IMR-90 (cell line): ENCODE results near the gene PCDHA1. TPM values are rescaled to one million over a fixed set of nuclear protein-coding genes. Genes with fewer than 3 reads are reported as not detected.

ENCODE experiments used
- ATAC-seq: fragments of 200-7000 bp; cut with Tn5 transposase; 2 replicates; pipeline ENCODE4 v1.9.1; 2020; ENCODE audit warnings: low read depth, mild to moderate bottlenecking, moderate library complexity
- BruUV-seq: library from RNA; stranded (reverse); fragments of 400-500 nt; replicated peaks from 2 replicates; lab custom pipeline; 2021; lab: Mats Ljungman, UMichigan
- CTCF ChIA-PET: fragments of 300-600 bp; formaldehyde crosslinking; extraction: SDS; loops from one replicate; lab custom pipeline; 2021; ENCODE audit warnings: antibody characterized with exemption; lab: Yijun Ruan, JAX
- POLR2A ChIA-PET: fragments of 300-600 bp; sonication (Branson Sonifier 250); formaldehyde crosslinking; loops from one replicate; lab custom pipeline; 2022; ENCODE audit warnings: antibody characterized with exemption; ENCODE audit not compliant: unreplicated experiment; lab: Charles Lee
- DNase-seq: peaks from one replicate; pipeline ENCODE4 v3.0.0; 2013
- H2AFZ ChIP-seq: replicated peaks from 2 replicates; pipeline ENCODE3; 2013; ENCODE audit warnings: low read length, mild to moderate bottlenecking; ENCODE audit not compliant: poor library complexity
- H2AK5ac ChIP-seq: 2 replicates; pipeline ENCODE4 v1.6.1; 2013; ENCODE audit warnings: low read depth, low read length, inconsistent platforms
- H2AK9ac ChIP-seq: replicated peaks from 2 replicates; pipeline ENCODE3; 2013; ENCODE audit warnings: mild to moderate bottlenecking, low read depth, low read length, moderate library complexity; ENCODE audit not compliant: poor library complexity
- H2BK120ac ChIP-seq: 2 replicates; pipeline ENCODE4 v1.6.1; 2013; ENCODE audit warnings: low read depth, low read length, inconsistent platforms
- H2BK15ac ChIP-seq: 3 replicates; pipeline ENCODE4 v1.6.1; 2013; ENCODE audit warnings: low read depth, low read length, inconsistent platforms
- H2BK20ac ChIP-seq: 2 replicates; pipeline ENCODE4 v1.6.1; 2013; ENCODE audit warnings: low read depth, mild to moderate bottlenecking, inconsistent platforms, low read length, moderate library complexity
- H2BK5ac ChIP-seq: 2 replicates; pipeline ENCODE4 v1.6.1; 2013; ENCODE audit warnings: mild to moderate bottlenecking, low read depth, low read length, inconsistent platforms; ENCODE audit not compliant: poor library complexity, severe bottlenecking
- H3K14ac ChIP-seq: replicated peaks from 2 replicates; pipeline ENCODE4 v1.6.1; 2013; ENCODE audit warnings: low read depth, low read length, inconsistent platforms
- H3K18ac ChIP-seq: 2 replicates; pipeline ENCODE4 v1.6.1; 2013; ENCODE audit warnings: low read depth, low read length, control low read depth
- H3K23ac ChIP-seq: 2 replicates; pipeline ENCODE4 v1.6.1; 2013; ENCODE audit warnings: low read depth, low read length, inconsistent platforms
- H3K27ac ChIP-seq: 2 replicates; pipeline ENCODE4 v1.5.1; 2013; ENCODE audit warnings: mild to moderate bottlenecking, control low read depth, low read length; ENCODE audit not compliant: insufficient read depth
- H3K27me3 ChIP-seq: 2 replicates; pipeline ENCODE4 v1.6.1; 2013; ENCODE audit warnings: low read length; ENCODE audit not compliant: control insufficient read depth, insufficient read depth
- H3K36me3 ChIP-seq: 2 replicates; pipeline ENCODE4 v1.6.1; 2013; ENCODE audit warnings: low read length, mixed read lengths; ENCODE audit not compliant: control insufficient read depth, insufficient read depth
- H3K4ac ChIP-seq: 2 replicates; pipeline ENCODE4 v1.6.1; 2013; ENCODE audit warnings: low read depth, low read length, inconsistent platforms
- H3K4me1 ChIP-seq: 2 replicates; pipeline ENCODE4 v1.6.1; 2013; ENCODE audit warnings: low read length, mixed read lengths; ENCODE audit not compliant: control insufficient read depth, insufficient read depth
- H3K4me2 ChIP-seq: 2 replicates; pipeline ENCODE4 v1.6.1; 2013; ENCODE audit warnings: low read depth, mild to moderate bottlenecking, control low read depth, low read length, moderate library complexity
- H3K4me3 ChIP-seq: 2 replicates; pipeline ENCODE4 v1.5.1; 2013; ENCODE audit warnings: low read depth, mild to moderate bottlenecking, control low read depth, low read length, moderate library complexity; ENCODE audit not compliant: insufficient read depth
- H3K56ac ChIP-seq: 2 replicates; pipeline ENCODE4 v1.6.1; 2013; ENCODE audit warnings: low read length, inconsistent platforms; ENCODE audit not compliant: insufficient read depth; ENCODE audit errors: extremely low read depth
- H3K79me1 ChIP-seq, 2 experiments: 2 replicates each; pipeline ENCODE4 v1.6.1; 2013; ENCODE audit warnings: low read length in 2 of 2, inconsistent platforms in 1 of 2, low read depth in 1 of 2
- H3K9ac ChIP-seq: 2 replicates; pipeline ENCODE4 v1.6.1; 2013; ENCODE audit warnings: low read depth, low read length, control low read depth
- H3K9me1 ChIP-seq: 2 replicates; pipeline ENCODE4 v1.6.1; 2013; ENCODE audit warnings: low read length, inconsistent platforms; ENCODE audit not compliant: insufficient read depth
- H3K9me3 ChIP-seq: 2 replicates; pipeline ENCODE4 v1.6.1; 2013; ENCODE audit warnings: low read length; ENCODE audit not compliant: control insufficient read depth, insufficient read depth
- H4K20me1 ChIP-seq: 2 replicates; pipeline ENCODE4 v1.6.1; 2013; ENCODE audit warnings: low read length, inconsistent platforms; ENCODE audit not compliant: insufficient read depth
- H4K5ac ChIP-seq: 2 replicates; pipeline ENCODE4 v1.6.1; 2013; ENCODE audit warnings: mild to moderate bottlenecking, low read depth, low read length, control low read depth
- H4K8ac ChIP-seq, 2 experiments: 2 replicates each; pipeline ENCODE4 v1.6.1; 2013; ENCODE audit warnings: low read depth in 2 of 2, low read length in 2 of 2, control low read depth in 1 of 2, inconsistent platforms in 1 of 2
- H4K91ac ChIP-seq: 2 replicates; pipeline ENCODE4 v1.6.1; 2013; ENCODE audit warnings: low read depth, low read length, inconsistent platforms; ENCODE audit not compliant: insufficient read depth
- BHLHE40 ChIP-seq: fragments of 150-350 bp; IDR thresholded peaks from 2 replicates; pipeline ENCODE4 v1.6.1; 2016; ENCODE audit warnings: mild to moderate bottlenecking, low read depth, low read length
- CEBPB ChIP-seq: IDR thresholded peaks from 2 replicates; pipeline ENCODE4 v1.6.1; 2012; ENCODE audit warnings: low read depth, low read length, improper control_type of control experiment
- CHD1 ChIP-seq: IDR thresholded peaks from 2 replicates; pipeline ENCODE4 v1.6.1; 2012; ENCODE audit warnings: low read depth, low read length, improper control_type of control experiment
- FOS ChIP-seq: fragments of 150-350 bp; IDR thresholded peaks from 2 replicates; pipeline ENCODE4 v1.6.1; 2016; ENCODE audit warnings: low read depth, low read length
- MAFK ChIP-seq: IDR thresholded peaks from 2 replicates; pipeline ENCODE4 v1.6.1; 2012; ENCODE audit warnings: low read depth, low read length, improper control_type of control experiment
- MAZ ChIP-seq: IDR thresholded peaks from 2 replicates; pipeline ENCODE4 v1.6.1; 2012; ENCODE audit warnings: low read depth, mild to moderate bottlenecking, low read length, improper control_type of control experiment, moderate library complexity, borderline replicate concordance
- MXI1 ChIP-seq: IDR thresholded peaks from 2 replicates; pipeline ENCODE4 v1.6.1; 2012; ENCODE audit warnings: low read depth, mild to moderate bottlenecking, low read length, moderate library complexity, borderline replicate concordance
- NFE2L2 ChIP-seq: fragments of 150-350 bp; IDR thresholded peaks from 2 replicates; pipeline ENCODE4 v1.6.1; 2016; ENCODE audit warnings: low read depth, mild to moderate bottlenecking, low read length
- POLR2A ChIP-seq: IDR thresholded peaks from 2 replicates; pipeline ENCODE4 v1.6.1; 2012; ENCODE audit warnings: mild to moderate bottlenecking, low read depth, low read length
- RAD21 ChIP-seq: IDR thresholded peaks from 2 replicates; pipeline ENCODE4 v1.6.1; 2012; ENCODE audit warnings: low read length, improper control_type of control experiment
- RCOR1 ChIP-seq: IDR thresholded peaks from 2 replicates; pipeline ENCODE4 v1.6.1; 2012; ENCODE audit warnings: mild to moderate bottlenecking, low read length, improper control_type of control experiment; ENCODE audit not compliant: insufficient replicate concordance
- RFX5 ChIP-seq: IDR thresholded peaks from 2 replicates; pipeline ENCODE4 v1.8.0; 2012; ENCODE audit warnings: low read depth, mild to moderate bottlenecking, low read length, moderate library complexity
- SMC3 ChIP-seq: fragments of 150-350 bp; IDR thresholded peaks from 2 replicates; pipeline ENCODE4 v1.6.1; 2016; ENCODE audit warnings: low read depth, mild to moderate bottlenecking, antibody characterized with exemption, low read length, moderate library complexity
- WGBS, 2 experiments: methylation state at CpG; one replicate each; pipeline versions ENCODE4 v1.1.5 to v1.1.7; 2013; ENCODE audit warnings: missing lambda C conversion rate in 2 of 2; ENCODE audit not compliant: insufficient read length in 1 of 2; ENCODE audit errors: extremely low coverage in 2 of 2; 5-methylcytosine and 5-hydroxymethylcytosine counted together
- dilution Hi-C: fragments of 300-500 bp; cut with HindIII; formaldehyde crosslinking; loops from one replicate; pipeline ENCODE4 v1.14.3; 2018; ENCODE audit warnings: low sequenced_read_pairs; ENCODE audit not compliant: unreplicated experiment
- in situ Hi-C: fragments of 300-500 bp; cut with MboI; formaldehyde crosslinking; loops from 3 replicates; pipeline ENCODE4 v1.14.3; 2019; ENCODE audit warnings: low sequenced_read_pairs, inconsistent platforms, mixed read lengths
- intact Hi-C: fragments of 100-400 bp; cut with micrococcal nuclease; formaldehyde crosslinking; loops from 2 replicates; pipeline ENCODE4 v1.10.0; 2022
- polyA plus RNA-seq, 3 experiments: library from polyadenylated mRNA; depleted of rRNA; stranded (reverse); fragments of >200 nt; gene quantifications; 2 replicates each; pipeline ENCODE4 v1.2.3, GENCODE V29; 2012; ENCODE audit warnings: low replicate concordance in 1 of 3
- total RNA-seq: library from RNA; depleted of rRNA; stranded (reverse); fragments of >200 nt; gene quantifications from 2 replicates; pipeline ENCODE4 v1.2.3, GENCODE V29; 2012
- TF ChIP-seq, protein P1 (sequence below): conservative IDR thresholded peaks from 2 replicates; pipeline ENCODE4 v1.5.1; 2012; ENCODE audit warnings: mild to moderate bottlenecking, low read depth, low read length, improper control_type of control experiment
- TF ChIP-seq, protein P2 (sequence below): fragments of 150-350 bp; IDR thresholded peaks from 2 replicates; pipeline ENCODE4 v1.6.1; 2016; ENCODE audit warnings: low read depth, mild to moderate bottlenecking, low read length, moderate library complexity, borderline replicate concordance
- TF ChIP-seq, protein P3 (sequence below): fragments of 150-350 bp; IDR thresholded peaks from 2 replicates; pipeline ENCODE4 v1.6.1; 2017; ENCODE audit warnings: mild to moderate bottlenecking, antibody characterized with exemption, low read length, low read depth

PCDHA1 gene
- total and polyA plus RNA-seq, 2 of the 4 experiments (the other 2 are of a cell fraction) = under 0.01 to 0.05 TPM

DNA sequence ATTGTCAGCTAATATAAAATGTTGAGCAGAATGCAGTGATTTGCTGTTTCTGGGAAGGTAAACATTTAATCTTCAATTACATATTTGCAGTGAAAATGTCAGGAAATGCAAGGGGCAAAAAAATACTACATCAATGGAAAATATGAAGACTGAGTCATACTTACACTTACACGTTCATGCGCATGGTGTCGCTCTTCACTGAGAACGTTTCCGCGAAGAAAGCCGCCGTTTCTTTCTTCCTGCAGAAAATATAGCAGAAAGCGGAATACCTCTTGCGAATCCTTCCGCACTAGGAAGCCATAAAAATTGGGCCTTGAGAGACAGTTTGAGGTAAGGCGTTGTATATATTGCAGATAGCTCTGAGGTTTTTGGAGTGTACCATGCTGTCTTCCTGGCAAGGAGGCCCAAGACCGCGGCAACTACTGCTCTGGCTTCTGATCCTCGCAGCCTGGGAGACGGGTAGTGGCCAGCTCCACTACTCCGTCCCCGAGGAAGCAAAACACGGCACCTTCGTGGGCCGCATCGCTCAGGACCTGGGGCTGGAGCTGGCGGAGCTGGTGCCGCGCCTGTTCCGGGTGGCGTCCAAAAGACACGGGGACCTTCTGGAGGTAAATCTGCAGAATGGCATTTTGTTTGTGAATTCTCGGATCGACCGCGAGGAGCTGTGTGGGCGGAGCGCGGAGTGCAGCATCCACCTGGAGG lies 96.1 kb downstream of the PCDHA1 start, which contains the start of gene PCDHA13:
TSS of gene PCDHA13 (plus strand) at position 236 of the 702 bp plus-strand sequence. CDS start at position 381, 145 bp downstream.
- 17% methylated on average over 3 of the region's 35 CpGs; no CpG with 5 or more reads in 1 of the 2 experiments for WGBS, 2 experiments
- H3K27me3 ChIP-seq = no peaks in the 10 kb centered on the region
- no peak within 1 kb of the TSS for H2BK120ac ChIP-seq
- H3K4me2 ChIP-seq = no peak within 1 kb of the TSS
- no peak within 1 kb of the TSS for H2AFZ ChIP-seq
- H3K4ac ChIP-seq = no peak within 1 kb of the TSS
- no peak for ATAC-seq
- H3K27ac ChIP-seq = no peak within 1 kb of the TSS
- POLR2A ChIA-PET = no interaction called here
- H3K79me1 ChIP-seq = no peaks in the 10 kb centered on the region
- no peak within 1 kb of the TSS for H3K4me3 ChIP-seq
- peaks cover 28% of the 10 kb centered on the region for H3K9me3 ChIP-seq
- in situ Hi-C loops (no loop called here), intact Hi-C loops (no loop called here), dilution Hi-C loops (no loop called here)
- no peak within 1 kb of the TSS for H4K5ac ChIP-seq
- no peak for DNase-seq
- H2BK5ac ChIP-seq = no peak within 1 kb of the TSS
- no peak within 1 kb of the TSS for H2BK20ac ChIP-seq
- H4K8ac ChIP-seq = no peak within 1 kb of the TSS
- no peaks in the 10 kb centered on the region for H3K4me1 ChIP-seq
- no peaks in the 10 kb centered on the region for H4K20me1 ChIP-seq
- no peak within 1 kb of the TSS for H3K18ac ChIP-seq
- H3K14ac ChIP-seq = no peak within 1 kb of the TSS
- no peaks in the 10 kb centered on the region for H3K36me3 ChIP-seq
- BruUV-seq = no TSS peak
- no peak within 1 kb of the TSS for H3K56ac ChIP-seq
- no peak within 1 kb of the TSS for H2AK9ac ChIP-seq
- no peak within 1 kb of the TSS for H2BK15ac ChIP-seq
- H3K23ac ChIP-seq = no peak within 1 kb of the TSS
- no peak for TF ChIP-seq NFE2L2
- TF ChIP-seq RCOR1 = no peak
- TF ChIP-seq FOS = no peak
- TF ChIP-seq, protein P1, sequence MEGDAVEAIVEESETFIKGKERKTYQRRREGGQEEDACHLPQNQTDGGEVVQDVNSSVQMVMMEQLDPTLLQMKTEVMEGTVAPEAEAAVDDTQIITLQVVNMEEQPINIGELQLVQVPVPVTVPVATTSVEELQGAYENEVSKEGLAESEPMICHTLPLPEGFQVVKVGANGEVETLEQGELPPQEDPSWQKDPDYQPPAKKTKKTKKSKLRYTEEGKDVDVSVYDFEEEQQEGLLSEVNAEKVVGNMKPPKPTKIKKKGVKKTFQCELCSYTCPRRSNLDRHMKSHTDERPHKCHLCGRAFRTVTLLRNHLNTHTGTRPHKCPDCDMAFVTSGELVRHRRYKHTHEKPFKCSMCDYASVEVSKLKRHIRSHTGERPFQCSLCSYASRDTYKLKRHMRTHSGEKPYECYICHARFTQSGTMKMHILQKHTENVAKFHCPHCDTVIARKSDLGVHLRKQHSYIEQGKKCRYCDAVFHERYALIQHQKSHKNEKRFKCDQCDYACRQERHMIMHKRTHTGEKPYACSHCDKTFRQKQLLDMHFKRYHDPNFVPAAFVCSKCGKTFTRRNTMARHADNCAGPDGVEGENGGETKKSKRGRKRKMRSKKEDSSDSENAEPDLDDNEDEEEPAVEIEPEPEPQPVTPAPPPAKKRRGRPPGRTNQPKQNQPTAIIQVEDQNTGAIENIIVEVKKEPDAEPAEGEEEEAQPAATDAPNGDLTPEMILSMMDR = no peak
- TF ChIP-seq, protein P2, sequence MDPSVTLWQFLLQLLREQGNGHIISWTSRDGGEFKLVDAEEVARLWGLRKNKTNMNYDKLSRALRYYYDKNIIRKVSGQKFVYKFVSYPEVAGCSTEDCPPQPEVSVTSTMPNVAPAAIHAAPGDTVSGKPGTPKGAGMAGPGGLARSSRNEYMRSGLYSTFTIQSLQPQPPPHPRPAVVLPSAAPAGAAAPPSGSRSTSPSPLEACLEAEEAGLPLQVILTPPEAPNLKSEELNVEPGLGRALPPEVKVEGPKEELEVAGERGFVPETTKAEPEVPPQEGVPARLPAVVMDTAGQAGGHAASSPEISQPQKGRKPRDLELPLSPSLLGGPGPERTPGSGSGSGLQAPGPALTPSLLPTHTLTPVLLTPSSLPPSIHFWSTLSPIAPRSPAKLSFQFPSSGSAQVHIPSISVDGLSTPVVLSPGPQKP = no peak
- no peak for TF ChIP-seq MXI1
- TF ChIP-seq SMC3 = no peak
- TF ChIP-seq RAD21 = no peak
- no peak for TF ChIP-seq BHLHE40
- no peak for TF ChIP-seq MAZ
- no peak for TF ChIP-seq CEBPB
- TF ChIP-seq POLR2A = no peak
- TF ChIP-seq RFX5 = no peak
- TF ChIP-seq CHD1 = no peak
- TF ChIP-seq MAFK = no peak
- TF ChIP-seq, protein P3, sequence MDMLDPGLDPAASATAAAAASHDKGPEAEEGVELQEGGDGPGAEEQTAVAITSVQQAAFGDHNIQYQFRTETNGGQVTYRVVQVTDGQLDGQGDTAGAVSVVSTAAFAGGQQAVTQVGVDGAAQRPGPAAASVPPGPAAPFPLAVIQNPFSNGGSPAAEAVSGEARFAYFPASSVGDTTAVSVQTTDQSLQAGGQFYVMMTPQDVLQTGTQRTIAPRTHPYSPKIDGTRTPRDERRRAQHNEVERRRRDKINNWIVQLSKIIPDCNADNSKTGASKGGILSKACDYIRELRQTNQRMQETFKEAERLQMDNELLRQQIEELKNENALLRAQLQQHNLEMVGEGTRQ = no peak
- H4K91ac ChIP-seq = no peak within 1 kb of the TSS
- no peak within 1 kb of the TSS for H3K9ac ChIP-seq
- H3K9me1 ChIP-seq = no peaks in the 10 kb centered on the region
- CTCF ChIA-PET = no interaction called here
- H2AK5ac ChIP-seq = no peak within 1 kb of the TSS
